ENCODE data around the gene SLC39A11.
"Not testable (repeated sequence)": the region's sequence is repeated elsewhere in the genome, so short reads cannot be mapped to it uniquely, and the experiment has no call there.

Gene SLC39A11

DNA sequence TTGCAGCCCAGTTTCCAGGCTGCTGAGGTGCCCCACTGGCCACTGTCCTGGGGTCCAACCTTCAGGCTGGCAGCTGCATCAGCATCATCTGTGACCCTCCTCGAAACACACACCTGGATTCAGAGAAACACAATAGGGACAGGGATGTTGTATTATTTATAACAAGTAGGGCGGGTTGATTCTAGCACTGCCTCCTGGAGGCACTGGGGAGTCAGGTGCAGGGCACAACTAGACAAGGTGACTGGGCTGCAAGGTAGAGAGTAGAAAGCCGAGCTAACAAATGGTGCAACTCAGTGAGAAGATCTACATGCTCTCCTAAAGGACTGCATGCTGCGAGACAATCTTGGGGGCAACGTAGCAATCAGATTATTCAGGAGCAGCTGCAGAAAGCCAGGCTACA, 317.3 kb downstream of the SLC39A11 start:
- no peak for DNase-seq

DNA sequence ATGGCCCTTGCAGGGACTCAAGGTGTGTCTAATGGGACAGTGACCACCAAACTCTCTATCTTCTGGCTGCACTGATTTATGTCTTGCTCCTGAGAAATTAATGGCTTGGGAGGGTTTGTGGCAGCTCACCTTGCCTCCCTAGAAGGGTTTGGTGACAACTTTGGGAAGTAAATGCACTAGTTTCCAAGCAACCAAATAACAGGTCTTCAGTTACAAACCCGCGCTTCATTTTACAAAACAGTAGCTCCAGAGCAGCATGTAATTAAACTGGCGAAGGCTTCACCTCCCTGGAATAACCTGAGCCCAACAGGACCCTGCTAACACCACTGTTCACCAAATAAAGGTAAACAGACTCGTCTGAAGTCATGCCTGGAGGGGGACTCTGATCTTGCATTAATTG, 318.3 kb downstream of the SLC39A11 start:
- DNase-seq = no peak

DNA sequence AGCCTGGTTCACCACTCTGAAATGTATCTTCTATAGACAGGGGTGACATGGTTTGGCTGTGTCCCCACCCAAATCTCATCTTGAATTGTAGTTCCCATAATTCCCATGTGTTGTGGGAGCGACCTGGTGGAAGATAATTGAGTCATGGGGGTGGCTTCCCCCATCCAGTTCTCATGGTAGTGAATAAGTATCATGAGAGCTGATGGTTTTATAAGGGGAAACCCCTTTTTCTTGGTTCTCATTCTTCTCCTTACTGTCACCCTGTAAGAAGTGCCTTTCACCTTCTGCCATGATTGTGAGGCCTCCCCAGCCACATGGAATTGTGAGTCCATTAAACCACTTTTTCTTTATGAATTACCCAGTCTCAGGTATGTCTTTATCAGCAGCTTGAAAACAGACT, 319.3 kb downstream of the SLC39A11 start:
- DNase-seq = not testable (repeated sequence)

DNA sequence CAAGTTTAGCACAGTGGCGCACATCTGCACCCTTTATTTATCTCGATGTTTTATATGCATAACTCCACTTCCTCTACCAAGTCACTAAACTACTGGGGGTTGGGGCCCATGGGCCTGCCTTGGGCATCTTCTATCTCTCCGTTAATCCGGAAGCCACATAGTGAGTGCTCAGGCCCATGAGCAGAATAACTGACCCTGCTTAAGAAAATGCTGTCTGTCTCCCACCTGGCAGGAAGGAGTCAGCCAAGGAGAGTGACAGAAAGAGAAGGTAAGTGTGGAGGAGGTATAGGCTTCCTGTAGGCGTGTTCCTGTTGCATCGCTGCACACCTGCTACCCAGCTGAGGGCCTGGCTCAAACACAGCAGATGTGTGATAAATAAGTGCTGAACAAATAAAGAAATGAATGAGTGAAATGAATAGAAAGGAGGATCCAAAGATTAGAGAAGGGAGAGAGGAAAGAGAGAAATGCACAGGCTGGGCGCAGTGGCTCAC, 320.1 kb downstream of the SLC39A11 start:
- no peak for DNase-seq

DNA sequence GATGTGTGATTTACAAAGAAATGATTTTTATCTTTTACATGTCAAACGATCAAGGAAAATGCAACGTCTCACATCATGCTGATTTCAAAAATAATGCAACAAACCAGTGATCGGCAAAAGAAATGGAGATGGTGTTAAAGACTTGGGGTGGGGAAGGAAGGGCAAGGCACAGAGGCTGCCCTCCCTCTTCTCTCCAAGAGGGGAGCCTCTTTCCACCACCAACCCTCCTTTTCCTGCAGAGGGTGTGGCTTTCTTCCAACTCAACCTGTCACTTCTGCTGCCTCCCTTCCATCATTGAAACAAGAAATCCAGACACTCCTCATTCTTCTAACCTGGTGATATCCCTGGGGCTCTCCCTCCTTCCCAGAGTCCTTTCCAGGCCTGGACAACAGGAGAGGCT, 320.8 kb downstream of the SLC39A11 start:
- DNase-seq = no peak

DNA sequence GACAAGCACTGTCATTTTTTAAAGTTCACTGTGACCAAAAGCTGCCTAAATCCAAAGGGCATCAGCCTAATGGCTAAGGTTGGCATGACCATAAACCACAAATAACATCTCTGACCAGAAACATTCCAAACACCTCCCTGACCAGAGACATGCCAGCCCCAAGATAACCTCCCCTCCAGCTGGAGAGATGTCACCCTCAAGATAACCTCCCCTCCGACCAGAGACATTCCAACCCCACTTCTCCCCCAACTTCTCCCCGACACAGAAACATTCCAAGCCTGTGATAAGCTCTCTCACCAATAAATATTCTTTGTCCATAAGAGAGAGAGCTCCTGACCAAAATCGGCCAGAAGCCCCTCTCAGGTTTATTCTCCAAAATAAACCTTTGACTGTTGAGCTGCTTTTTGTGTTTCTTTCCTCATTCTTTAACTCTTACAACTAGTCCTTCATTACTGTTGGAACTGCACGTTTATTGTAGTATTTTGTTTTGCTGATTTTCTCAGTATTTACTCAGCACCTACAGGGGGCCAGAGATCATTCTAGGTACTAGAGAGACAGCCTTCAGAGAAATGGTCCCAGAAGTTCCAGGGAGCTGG, 325.6 kb downstream of the SLC39A11 start:
- no peak for DNase-seq

DNA sequence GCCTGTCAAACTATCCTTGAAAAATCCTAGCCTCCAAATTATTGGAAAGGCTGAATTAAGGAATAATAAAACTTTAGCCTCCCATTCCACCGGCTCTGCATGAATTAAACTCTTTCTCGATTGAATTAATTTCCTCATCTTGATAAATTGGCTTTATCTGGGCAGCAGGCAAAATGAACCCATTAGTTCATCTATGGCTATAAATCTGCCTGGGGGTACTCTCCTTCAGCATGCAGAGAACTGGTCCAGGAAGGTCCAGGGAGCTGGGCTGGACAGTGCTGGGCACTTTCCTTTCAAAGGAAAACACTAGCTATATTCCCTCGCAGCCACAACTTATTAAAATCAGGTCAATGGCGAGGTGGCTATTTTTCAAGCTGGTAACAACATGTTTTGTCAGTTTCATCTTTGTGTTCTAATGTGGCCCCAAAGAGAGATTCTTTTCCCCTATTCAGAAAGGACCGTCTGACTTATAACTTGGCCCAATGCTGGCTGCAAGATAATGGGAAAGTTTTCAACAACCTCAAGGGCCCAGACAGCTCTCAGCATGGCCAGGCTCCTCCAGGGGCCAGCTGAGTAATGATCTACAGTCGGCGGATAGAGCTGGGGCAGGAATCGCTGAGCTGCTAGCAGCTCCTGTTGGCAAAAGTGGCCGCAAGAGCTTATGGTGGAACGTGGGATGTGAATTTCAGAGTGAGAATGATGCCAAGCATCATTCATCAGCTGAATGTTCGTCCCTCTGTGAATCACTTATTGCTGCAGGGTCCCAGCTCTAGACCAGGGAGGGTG, 326.9 kb downstream of the SLC39A11 start:
- no peak for DNase-seq

DNA sequence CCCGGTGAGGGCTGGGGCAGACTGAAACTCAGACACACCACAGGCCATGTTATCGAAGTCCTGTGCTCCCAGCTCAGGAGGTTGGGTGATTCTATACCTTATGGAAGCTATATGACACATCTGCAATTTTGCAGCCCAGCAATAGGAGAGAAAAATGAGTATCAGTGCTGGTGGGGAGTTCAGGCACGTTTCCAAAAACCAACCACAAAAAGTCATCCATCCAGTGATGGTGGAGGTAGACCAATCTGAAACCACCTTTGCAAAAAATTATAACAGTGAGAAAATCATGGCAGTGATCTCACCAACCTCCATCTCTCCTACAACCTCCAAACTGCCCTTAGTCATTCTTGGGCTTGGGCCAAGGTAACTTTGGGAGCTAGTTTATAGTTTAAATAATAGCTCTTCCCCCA, 327.9 kb downstream of the SLC39A11 start:
- no peak for DNase-seq

DNA sequence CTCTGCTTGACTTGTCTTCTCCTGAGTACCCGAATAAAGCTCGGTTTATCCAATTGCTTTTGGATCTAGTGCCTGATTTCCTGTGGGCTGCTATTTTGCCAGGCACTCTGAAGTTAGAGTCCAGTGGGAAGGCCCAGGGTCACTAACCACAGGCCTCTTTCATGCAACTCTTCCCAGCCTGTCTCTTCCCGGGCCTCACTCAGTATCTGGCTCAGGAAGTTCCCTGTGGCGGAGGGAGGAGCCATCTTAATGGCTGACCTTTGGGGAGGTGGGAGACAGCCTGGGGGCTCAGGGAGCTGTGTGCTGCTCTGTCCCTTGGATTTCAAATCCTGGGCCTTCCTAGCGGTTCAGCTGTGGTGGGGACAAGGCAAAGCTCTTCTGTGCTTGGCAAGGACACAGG, 328.5 kb downstream of the SLC39A11 start:
- no peak for DNase-seq

DNA sequence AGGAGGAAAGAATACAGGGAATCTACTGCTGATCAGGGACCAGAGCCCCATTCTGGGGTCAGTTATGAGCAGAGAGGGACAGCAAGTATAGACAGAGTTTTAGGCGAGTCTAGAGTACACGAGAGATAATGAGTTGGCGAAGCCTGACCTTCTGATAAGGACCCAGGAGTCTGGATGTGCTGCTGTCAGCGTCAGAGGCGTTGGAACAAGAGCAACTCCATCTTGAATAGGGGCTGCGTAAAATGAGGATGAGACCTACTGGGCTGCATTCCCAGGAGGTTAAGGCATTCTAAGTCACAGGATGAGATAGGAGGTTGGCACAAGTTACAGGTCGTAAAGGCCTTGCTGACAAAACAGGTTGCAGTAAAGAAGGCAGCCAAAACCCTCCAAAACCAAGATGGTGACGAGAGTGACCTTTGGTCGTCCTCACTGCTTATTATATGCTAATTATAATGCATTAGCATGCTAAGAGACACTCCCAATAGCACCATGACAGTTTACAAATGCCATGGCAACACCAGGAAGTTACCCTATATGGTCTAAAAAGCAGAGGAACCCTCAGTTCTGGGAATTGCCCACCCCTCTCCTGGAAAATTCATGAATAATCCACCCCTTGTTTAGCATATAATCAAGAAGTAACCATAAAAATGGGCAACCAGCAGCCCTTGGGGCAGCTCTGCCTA, 330.5 kb downstream of the SLC39A11 start:
- not testable (repeated sequence) for DNase-seq

DNA sequence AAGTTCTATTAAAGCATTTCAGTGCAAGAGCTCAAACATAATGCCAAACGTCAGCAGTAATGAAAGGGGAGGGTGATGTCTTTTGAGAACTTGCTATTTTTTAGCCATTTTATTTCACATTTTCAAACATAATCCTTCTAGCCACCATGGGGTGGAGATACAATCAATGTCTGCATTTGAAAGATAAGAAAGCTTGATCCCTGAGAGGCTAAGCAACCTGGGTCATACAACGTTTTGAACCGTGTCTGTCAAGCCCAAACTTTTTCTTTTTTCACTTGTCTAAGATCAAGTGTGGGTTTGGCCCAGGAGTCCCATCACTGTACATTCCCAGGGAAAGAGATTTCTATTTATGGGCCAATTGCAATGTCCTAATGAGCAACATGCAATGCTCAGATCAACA, 331.1 kb downstream of the SLC39A11 start:
- no peak for DNase-seq

DNA sequence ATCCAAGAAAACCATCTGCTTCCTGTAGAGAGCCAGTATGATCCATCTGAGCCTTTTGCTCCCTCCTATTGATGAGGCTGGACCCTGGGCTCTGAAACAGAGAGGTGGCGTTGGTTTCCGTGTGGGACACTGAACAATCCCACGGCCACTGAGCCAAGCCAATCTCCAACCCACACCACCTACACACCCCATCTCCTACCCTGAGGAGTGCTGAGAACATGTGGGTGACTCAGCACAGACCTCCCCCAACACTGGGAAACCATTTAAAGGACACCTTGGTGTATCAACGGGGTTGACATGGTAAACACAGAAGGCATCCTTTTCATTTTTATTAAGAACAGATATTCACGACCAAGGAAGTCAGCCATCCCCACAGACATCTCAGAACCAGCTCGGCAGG, 332.1 kb downstream of the SLC39A11 start:
- DNase-seq = no peak

DNA sequence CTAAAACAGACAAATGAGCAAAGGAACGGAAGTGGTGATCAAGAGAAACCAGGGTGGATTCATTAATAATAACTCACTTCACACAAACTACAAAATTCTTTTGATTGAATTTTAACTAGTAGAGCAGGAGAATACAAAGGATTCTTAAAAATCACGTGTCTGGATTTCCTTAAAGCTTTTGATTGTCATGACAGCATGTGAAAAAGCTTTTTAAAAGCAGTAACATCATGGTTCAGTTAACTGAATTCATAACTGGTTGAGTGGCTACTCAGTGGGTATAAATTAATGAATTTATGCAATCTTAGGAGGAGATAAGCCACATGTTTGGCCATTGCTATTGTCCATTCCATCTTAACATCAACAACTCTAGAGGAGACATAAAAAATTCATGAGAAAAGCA, 333.2 kb downstream of the SLC39A11 start:
- no peak for DNase-seq

DNA sequence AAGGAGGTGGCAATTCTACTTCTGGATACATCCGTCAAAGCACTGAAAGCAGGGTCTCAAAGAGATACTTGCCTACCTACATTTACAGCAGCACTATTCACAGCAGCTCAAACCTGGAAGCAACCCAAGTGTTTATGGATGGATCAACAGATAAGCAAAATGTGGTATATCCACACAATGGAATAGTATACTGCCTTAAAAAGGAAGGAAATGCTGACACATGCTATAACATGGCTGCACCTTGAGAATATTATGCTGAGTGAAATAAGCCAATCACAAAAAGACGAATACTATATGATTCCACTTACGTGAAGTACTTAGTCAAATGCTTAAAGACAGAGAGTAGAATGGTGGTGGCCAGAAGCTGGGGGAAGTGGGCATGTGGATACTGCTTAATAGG, 336.2 kb downstream of the SLC39A11 start:
- DNase-seq = no peak

DNA sequence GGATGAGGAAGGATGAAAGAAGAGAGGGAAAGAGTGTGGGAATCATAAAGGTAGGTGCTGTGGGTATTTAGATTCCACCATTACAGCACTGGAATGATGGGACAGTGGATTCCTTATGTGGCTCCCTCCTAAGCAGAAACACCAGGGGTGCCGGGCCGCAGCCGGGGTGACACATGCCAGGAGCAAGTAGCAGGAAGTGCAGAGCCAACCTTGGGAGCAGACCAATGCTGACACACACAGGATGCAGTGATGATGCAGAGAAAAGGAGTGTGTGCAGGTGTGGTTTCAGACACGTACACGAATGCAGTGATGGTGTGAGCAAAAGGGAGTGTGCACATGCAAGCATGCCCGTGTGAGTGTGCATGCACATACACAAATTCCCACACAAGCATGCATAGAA, 338.0 kb downstream of the SLC39A11 start:
- DNase-seq = no peak

DNA sequence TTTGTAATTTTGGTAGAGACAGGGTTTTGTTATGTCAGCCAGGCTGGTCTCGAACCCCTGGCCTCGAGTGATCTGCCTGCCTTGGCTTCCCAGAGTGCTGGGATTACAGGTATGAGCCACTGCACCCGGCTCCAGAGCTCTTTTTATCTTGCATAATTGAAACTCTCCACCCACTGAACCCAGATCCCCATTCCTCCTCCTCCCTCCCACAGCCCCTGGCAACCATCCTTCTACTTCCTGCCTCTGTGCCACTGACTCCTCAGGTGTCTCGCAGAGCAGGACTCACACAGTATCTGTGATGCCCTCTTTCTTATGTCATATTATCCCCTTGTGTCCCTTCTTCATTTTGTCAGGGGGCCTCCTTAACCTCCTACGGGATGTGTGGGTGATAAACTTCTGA, 340.7 kb downstream of the SLC39A11 start:
- no peak for DNase-seq

DNA sequence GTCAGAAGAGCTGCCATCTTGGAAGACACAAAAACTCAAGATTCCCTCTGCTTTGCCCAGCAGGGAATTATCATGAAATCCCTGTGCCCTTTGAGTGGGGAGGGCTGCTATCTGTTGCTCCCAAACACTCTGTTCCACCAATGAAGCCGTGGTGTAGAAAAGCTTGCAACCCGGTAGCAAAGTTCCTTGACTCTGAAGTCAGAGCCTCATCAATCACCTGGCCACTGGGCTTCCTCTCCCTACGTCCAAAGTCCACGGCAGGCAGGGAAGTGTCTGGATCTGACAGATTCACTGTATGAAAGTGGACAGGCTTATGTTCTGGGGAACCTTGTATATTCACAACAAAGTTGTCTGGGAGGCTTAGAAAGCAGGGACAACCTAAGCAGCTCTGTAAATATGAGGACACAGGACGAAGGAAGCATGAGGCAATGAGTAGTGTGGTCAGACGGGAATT, 343.3 kb downstream of the SLC39A11 start:
- no peak for DNase-seq

DNA sequence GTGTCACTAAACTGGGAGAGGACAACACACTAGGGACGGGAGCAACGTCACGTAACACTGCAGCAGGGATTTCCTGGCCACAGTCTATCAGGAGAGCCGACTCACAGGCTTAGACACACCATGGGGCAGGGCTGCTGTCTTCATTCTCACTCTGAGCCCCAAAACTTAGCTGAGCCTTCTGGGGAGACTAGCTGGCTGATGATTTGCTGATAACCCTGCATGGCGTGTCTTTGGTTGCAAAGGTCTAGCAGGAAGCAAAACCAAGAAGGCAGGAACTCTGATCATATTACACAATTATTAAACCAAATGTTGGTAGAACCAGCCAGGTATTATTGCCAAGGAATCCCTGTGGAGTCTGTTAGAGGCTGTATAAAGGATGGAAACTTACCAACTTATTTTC, 345.0 kb downstream of the SLC39A11 start:
- DNase-seq = no peak

DNA sequence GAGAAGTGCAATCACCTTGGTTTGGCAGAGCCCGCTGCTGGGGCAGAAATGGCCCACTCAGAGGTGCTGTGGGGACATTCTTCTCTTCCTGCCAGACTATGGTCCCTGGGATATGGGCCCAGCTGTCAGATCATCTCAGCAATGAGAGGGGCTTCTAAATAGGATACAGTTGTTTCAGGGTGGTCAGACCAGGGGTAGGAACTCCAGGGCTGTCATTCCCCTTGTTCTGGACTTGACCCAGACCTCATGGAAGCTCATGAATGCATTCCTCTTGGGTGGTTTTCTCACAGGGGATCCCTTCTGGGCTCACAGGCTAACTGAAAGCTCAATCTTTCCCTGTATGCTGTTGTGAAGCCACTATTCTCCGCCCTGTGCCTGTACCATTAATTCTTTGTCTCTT, 347.2 kb downstream of the SLC39A11 start:
- DNase-seq = no peak

DNA sequence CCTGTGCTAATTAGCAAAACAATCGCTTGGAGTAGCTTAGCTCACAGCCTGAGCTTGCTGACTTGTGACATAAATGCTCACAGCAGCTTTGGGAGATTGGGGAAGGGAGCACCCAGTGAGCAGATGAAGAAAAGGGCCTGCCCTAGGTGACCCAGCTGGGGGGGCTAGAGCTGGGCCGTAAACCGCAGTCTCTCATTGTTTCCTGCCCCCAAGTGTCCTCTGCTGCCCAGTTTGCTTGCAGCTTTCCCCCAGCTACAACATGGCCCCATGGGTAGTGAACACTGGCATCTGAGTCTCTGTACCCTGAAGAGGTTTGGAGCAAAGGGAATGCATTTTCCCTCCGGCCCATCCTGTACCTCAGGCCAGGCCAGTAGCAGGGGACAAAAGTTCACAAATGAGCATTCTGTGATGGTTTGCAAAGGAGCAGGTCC, 349.4 kb downstream of the SLC39A11 start:
- no peak for DNase-seq

DNA sequence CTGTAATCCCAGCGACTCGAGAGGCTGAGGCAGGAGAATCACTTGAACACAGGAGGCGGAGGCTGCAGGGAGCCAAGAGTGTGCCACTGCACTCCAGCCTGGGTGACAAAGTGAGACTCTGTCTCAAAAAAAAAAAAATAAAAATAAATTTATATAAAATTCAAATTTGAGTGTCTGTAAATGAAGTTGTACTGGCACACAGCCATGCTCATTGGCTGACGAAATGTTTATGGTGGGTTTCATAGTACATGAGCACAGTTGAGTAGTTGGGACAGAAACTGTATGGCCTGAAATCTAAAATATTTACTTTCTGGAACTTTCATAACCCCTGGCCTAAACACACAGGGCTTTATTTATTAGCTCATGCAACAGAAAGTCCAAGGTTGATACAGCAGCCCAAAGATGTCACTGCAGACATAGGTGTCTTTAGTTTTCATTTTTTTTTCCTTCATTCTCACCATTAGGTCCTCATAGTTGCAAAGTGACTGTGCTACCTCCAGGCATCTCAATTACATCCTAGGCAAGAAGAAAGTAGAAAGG, 355.3 kb downstream of the SLC39A11 start:
- no peak for DNase-seq

DNA sequence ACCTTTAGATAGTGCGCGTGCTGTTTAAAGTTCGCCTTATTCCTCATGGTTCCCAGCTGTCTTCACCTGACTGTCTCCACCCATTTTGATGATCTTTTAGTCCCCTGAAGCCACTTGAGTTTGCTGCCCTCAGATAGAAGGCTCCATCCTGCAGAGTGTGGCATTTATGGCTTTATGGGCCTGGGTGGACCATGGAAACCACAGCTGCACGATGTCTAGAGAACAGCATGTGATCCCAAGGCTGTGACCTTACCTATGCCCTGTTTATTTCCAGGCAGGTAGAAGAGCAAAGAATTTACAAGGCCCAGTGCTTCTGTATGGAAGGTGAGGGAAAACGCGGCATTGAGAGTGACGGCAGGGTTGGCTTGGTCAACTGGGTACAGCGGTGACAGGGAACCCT, 356.9 kb downstream of the SLC39A11 start:
- no peak for DNase-seq

DNA sequence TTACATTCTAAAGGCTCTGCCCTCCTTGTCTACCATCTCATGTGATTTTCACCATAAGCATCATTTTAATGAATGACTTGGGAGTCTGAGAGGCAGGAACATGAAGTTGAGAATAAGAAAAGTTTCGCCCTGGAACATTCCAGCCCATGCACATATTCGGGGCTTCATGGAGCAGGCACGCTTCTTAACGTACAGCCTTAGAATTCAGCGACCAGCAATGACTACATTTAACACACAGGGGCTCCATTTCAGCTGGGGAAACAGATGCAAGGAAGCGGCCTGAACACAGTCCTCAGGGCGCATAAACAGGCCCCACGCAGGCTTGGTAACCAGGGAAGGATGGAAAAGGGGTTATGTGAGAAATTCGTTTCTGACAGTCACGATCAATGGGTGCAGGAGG, 357.4 kb downstream of the SLC39A11 start:
- DNase-seq = no peak

DNA sequence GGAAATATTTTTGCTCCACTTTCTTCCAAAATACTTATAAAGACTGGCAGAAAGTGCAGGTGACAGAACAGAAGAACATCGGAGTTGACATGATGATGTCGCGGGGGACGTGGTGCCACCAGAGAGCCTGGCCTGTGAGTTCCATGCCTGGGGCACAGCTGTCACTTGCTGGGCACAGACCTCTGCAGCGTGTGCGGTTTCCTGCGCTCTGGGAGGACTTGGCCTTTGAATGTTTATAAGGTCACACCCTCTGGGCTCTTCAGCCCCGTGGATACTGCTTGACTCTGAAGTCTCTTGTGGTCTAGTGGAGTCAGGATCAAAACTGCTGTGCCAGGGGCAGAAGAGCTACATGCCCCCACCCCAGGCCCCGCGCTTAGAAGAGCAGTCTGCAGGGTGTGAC, 357.9 kb downstream of the SLC39A11 start:
- DNase-seq = no peak
